Coronary artery (tissue), 2 donors: ENCODE results near the gene RPIA.

Source experiments
- DNase-seq: peaks from one replicate; pipeline ENCODE4 v3.0.0-alpha.2; 2017; ENCODE audit warnings: low spot score
- H3K27ac ChIP-seq, 2 donors: fragments of 200-600 bp; sonication (generic); one replicate each; pipeline ENCODE4 v1.5.1; 2016 to 2019
- H3K4me3 ChIP-seq: fragments of 200-600 bp; sonication (generic); 2 replicates; pipeline ENCODE4 v1.5.1; 2016; ENCODE audit warnings: mild to moderate bottlenecking, moderate library complexity
- TF ChIP-seq, protein P1 (sequence below): fragments of 200-600 bp; sonication (generic); IDR thresholded peaks from one replicate; pipeline ENCODE4 v1.5.1; 2019; ENCODE audit warnings: antibody characterized with exemption

The RPIA gene

DNA sequence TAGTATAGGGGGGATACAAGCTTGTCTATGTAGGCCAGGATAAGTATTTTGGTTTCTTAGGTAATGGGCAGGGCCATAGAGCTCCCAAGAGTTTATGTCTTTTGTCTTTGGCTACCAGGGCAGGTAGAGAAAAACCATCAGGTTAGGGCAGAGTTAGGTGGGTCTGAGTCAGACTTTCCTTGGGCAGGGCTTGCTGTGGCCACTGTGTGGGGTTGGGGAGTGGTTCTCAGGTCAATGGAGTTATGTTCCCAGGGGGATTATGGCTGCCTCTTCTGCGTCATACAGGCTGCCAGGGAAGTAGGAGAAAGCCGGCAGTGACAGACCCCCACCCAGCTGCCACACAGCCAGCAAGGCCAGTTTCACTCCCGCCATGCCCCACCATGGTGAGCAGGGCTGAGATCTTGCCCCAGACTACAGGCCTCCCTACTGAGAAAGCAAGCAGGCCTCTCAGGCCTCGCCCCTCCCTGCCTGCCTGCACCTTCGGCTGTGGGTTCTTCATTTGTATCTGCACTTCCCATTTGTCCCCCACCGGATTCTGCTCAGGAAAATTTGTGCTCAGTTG lies 55.5 kb downstream of the RPIA start:
- TF ChIP-seq, protein P1, sequence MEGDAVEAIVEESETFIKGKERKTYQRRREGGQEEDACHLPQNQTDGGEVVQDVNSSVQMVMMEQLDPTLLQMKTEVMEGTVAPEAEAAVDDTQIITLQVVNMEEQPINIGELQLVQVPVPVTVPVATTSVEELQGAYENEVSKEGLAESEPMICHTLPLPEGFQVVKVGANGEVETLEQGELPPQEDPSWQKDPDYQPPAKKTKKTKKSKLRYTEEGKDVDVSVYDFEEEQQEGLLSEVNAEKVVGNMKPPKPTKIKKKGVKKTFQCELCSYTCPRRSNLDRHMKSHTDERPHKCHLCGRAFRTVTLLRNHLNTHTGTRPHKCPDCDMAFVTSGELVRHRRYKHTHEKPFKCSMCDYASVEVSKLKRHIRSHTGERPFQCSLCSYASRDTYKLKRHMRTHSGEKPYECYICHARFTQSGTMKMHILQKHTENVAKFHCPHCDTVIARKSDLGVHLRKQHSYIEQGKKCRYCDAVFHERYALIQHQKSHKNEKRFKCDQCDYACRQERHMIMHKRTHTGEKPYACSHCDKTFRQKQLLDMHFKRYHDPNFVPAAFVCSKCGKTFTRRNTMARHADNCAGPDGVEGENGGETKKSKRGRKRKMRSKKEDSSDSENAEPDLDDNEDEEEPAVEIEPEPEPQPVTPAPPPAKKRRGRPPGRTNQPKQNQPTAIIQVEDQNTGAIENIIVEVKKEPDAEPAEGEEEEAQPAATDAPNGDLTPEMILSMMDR, result no peak
- no peak overlapping the region for H3K4me3 ChIP-seq
- DNase-seq, result no peak
- H3K27ac ChIP-seq, result no peak overlapping the region

DNA sequence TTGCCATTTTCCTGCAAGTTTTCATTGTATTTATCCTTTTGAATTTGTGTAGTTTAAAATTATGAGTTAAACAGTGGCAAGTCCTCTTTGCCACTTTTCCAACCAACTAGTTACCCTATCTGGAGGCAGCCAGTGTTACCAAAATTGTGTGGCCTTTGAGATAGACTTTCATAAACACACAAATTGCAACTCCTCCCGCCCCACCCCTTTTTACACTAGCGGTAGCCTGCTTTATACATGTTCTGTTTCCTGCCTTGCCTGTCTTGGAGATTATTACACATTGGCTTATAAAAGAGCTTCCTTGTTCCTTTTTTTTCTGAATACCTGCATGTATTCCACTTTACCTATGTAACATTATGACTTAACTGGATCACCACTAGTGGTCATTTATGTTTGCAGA lies 56.5 kb downstream of the RPIA start:
- TF ChIP-seq, protein P1, result no peak
- Histone ChIP-seq H3K4me3 (no peak overlapping the region), H3K27ac (no peak overlapping the region)
- no peak for DNase-seq

DNA sequence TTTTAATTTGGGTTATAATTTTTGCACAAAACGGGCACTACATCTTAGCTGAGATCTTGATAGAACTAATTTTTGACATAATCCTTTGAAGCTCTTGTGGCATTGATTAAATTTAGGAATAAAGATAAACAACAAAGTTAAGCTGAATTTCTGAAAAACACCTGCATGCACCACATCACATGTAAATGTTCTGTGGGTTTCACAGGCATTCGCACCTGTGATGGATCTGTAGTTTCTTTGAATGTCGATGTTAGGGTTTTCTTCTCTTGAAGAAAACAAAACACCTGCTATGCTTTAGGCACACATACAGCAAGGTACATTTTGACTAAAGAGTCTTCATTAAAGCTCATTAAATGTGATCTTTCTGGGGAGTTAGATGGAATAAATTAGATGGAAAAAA lies 60.3 kb downstream of the RPIA start:
- TF ChIP-seq, protein P1, result no peak
- no peak for DNase-seq
- no peak overlapping the region for H3K27ac ChIP-seq
- H3K4me3 ChIP-seq, result no peak overlapping the region

DNA sequence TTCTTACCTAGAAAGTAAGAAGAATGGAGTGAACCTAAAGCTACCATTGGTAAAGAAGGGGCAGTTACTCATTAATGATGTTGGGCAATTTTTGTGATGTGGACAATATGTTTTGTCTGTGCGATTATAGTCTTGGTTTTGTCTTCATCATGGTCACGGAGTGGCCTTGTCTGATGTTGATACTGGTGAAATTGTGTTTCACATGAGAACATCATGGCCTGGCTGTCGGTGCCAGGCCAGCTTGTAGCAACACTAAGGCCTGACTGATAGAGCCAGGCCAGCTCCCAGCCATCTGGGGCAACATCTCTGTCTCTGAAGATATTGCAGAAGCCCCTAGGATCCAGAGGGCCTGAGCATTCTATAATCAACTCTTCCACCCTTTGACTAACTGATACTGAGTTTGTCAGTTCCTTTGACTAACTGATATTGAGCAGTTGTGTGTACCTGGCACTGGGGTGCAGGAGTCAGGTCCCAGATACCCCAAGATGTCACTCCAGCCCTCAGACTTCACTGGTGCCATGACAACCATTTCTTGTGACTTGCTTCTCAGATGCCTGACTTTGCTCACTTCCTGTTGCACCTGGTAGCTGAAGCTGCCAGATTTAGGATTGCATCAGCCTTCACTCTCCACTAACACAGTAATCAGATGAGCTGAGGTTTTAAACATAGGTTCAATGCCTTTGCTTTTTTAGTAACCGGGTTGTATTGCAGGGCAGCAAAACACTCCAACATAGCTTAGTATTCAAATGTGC lies 62.5 kb downstream of the RPIA start:
- no peak for DNase-seq
- H3K4me3 ChIP-seq, result no peak overlapping the region
- TF ChIP-seq, protein P1, result no peak
- no peak overlapping the region for H3K27ac ChIP-seq

DNA sequence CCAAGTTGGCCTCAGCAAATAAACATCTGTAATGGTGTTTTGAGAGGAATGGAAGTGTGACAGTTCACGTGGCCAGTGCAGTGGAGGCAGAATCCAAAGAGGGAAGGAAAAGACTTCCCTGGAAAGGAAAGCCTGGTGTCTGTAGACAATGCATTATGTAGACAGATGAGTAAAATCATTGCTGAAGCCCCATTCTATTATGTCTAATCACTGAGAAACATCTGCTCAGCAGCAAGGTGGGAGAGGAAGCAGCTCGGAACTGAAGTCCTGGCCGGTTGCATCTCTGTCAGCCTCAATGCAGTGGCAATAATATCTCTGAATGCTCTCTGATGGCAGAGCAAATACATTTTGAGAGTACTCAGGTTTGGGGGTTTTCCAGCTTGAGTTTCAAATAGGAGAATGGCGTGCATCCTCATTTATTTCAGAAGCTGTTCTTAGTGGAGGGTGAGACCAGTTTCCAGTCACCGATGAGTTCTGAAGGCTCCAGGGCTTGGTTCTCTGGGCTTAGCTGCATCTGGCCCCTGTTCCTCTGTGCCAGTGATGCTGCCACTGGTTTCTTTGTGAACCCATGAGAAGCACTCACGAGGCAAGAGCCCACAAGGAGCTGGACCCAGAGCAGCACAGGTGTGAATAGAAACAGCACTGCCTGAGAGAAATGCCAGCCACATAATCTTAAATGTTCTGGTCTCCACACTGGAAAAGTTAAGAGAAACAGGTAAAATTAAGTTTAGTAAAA lies 63.3 kb downstream of the RPIA start:
- no peak overlapping the region for H3K27ac ChIP-seq

DNA sequence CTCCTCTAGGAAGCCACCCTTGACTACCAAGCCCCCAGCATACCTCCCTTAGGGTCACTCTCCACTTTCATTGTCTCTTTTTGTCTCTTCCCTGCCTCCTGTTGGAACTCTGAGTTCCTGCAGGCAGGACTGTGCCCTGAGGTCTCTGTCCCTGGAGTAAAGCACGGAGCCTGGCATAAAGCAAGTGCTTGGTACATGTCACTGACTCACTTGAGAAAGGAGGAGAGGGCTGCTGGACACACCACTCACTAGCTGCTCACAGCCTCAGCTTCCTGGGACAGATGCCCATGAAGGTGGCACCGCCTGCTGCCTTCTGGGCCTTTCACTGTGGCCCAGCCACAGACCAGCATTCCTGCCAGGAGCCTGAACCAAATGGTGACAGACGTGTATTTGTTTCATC lies 64.4 kb downstream of the RPIA start:
- Histone ChIP-seq H3K27ac (no peak overlapping the region), H3K4me3 (no peak overlapping the region)
- TF ChIP-seq, protein P1, result no peak
- no peak for DNase-seq

More for the DNA sequence above, 63.3 kb downstream of the RPIA start:
- no peak for DNase-seq
- H3K4me3 ChIP-seq, result no peak overlapping the region
- TF ChIP-seq, protein P1, result no peak
